Neural progenitor cell (in vitro differentiated cells): Measurements from ENCODE around the gene ZNF511. TPM values are rescaled to one million over a fixed set of nuclear protein-coding genes. Genes with fewer than 3 reads are reported as not detected.

Experiments used
- DNase-seq: peaks from one replicate; pipeline ENCODE4 v3.0.0-alpha.2; 2016; ENCODE audit warnings: low spot score
- H2AFZ ChIP-seq: fragments of 200-600 bp; sonication (generic); replicated peaks from 2 replicates; pipeline ENCODE4 v1.6.1; 2016; ENCODE audit warnings: antibody characterized with exemption
- H3F3A ChIP-seq: fragments of 200-600 bp; sonication (generic); 2 replicates; pipeline ENCODE4 v1.6.1; 2016; ENCODE audit warnings: antibody characterized with exemption, low read depth
- H3K27ac ChIP-seq: fragments of 200-600 bp; sonication (generic); 2 replicates; pipeline ENCODE4 v1.5.1; 2016; ENCODE audit warnings: mild to moderate bottlenecking
- H3K27me3 ChIP-seq: fragments of 200-600 bp; sonication (generic); 2 replicates; pipeline ENCODE4 v1.6.1; 2016; ENCODE audit warnings: mild to moderate bottlenecking, moderate library complexity
- H3K36me3 ChIP-seq: fragments of 200-600 bp; sonication (generic); 2 replicates; pipeline ENCODE4 v1.5.1; 2016
- H3K4me1 ChIP-seq: fragments of 200-600 bp; sonication (generic); 2 replicates; pipeline ENCODE4 v1.6.1; 2016; ENCODE audit warnings: mixed run types
- H3K4me2 ChIP-seq: fragments of 200-600 bp; sonication (generic); 2 replicates; pipeline ENCODE4 v1.6.1; 2016
- H3K4me3 ChIP-seq: fragments of 200-600 bp; sonication (generic); 2 replicates; pipeline ENCODE4 v1.5.1; 2016
- H3K79me2 ChIP-seq: fragments of 200-600 bp; sonication (generic); 2 replicates; pipeline ENCODE4 v1.6.1; 2016; ENCODE audit warnings: low read depth
- H3K9ac ChIP-seq: fragments of 200-600 bp; sonication (generic); 2 replicates; pipeline ENCODE4 v1.6.1; 2016
- H3K9me3 ChIP-seq: fragments of 200-600 bp; sonication (generic); 2 replicates; pipeline ENCODE4 v1.5.1; 2016; ENCODE audit warnings: low read depth
- H4K20me1 ChIP-seq: fragments of 200-600 bp; sonication (generic); 2 replicates; pipeline ENCODE4 v1.6.1; 2016; ENCODE audit warnings: low read depth
- H3K27ac Mint-ChIP-seq: 3 replicates; pipeline ENCODE4 v1.8.0; 2021; ENCODE audit warnings: mixed read lengths
- H3K27me3 Mint-ChIP-seq: 2 replicates; pipeline ENCODE4 v1.8.0; 2022; ENCODE audit warnings: low read depth, mild to moderate bottlenecking, inconsistent platforms, moderate library complexity, mixed read lengths; ENCODE audit not compliant: insufficient read depth
- H3K36me3 Mint-ChIP-seq: 3 replicates; pipeline ENCODE4 v1.8.0; 2021; ENCODE audit warnings: mixed read lengths
- H3K4me1 Mint-ChIP-seq: 3 replicates; pipeline ENCODE4 v1.8.0; 2021; ENCODE audit warnings: mixed read lengths
- H3K4me3 Mint-ChIP-seq: 3 replicates; pipeline ENCODE4 v1.8.0; 2021; ENCODE audit warnings: mild to moderate bottlenecking, moderate library complexity, mixed read lengths
- H3K9me3 Mint-ChIP-seq: 3 replicates; pipeline ENCODE4 v1.8.0; 2020; ENCODE audit warnings: mixed read lengths
- CTCF ChIP-seq: fragments of 200-600 bp; sonication (generic); IDR thresholded peaks from 2 replicates; pipeline ENCODE4 v1.5.1; 2017; ENCODE audit warnings: antibody characterized with exemption, mild to moderate bottlenecking
- EZH2 ChIP-seq: fragments of 200-600 bp; sonication (generic); IDR thresholded peaks from 2 replicates; pipeline ENCODE4 v1.6.1; 2017; ENCODE audit warnings: antibody characterized with exemption, mild to moderate bottlenecking, moderate library complexity
- EZH2phosphoT487 ChIP-seq: fragments of 200-600 bp; sonication (generic); IDR thresholded peaks from 2 replicates; pipeline ENCODE4 v1.6.1; 2017; ENCODE audit warnings: antibody characterized with exemption
- total RNA-seq: library from RNA; depleted of rRNA; stranded (reverse); fragments of >200 nt; gene quantifications from 2 replicates; pipeline ENCODE4 v1.2.3, GENCODE V29; 2015; ENCODE audit warnings: low replicate concordance

The ZNF511 gene
- total RNA-seq, 1 donor from 2014 or later = 44.4 TPM

- Mint-ChIP-seq H3K9me3 (peaks cover 12% of the 10 kb centered on the region), H3K27me3 (peaks cover 15% of the 10 kb centered on the region), H3K36me3 (peaks cover 1% of the 10 kb centered on the region), H3K4me3 (no peak overlapping the region), H3K4me1 (no peaks in the 10 kb centered on the region), H3K27ac (no peak overlapping the region)
- no peak for TF ChIP-seq CTCF
- Histone ChIP-seq H3K27ac (no peak overlapping the region), H3K4me1 (peaks cover 5% of the 10 kb centered on the region), H3K79me2 (no peaks in the 10 kb centered on the region), H3K27me3 (peaks cover 34% of the 10 kb centered on the region), H3K4me3 (no peak overlapping the region), H2AFZ (no peak overlapping the region), H3K9ac (no peak overlapping the region), H3K36me3 (no peaks in the 10 kb centered on the region), H4K20me1 (no peaks in the 10 kb centered on the region), H3K9me3 (no peaks in the 10 kb centered on the region), H3F3A (no peaks in the 10 kb centered on the region), H3K4me2 (no peak overlapping the region)
- no peak for DNase-seq
Observed at GRCh38 chr10:133342942-133343341, 34.2 kb downstream of the ZNF511 start.

- Histone ChIP-seq H3K4me2 (no peak overlapping the region), H2AFZ (no peak overlapping the region)
- no peak overlapping the region for H3K27ac Mint-ChIP-seq
Observed at GRCh38 chr10:133343558-133343957, 34.8 kb downstream of the ZNF511 start.

DNA sequence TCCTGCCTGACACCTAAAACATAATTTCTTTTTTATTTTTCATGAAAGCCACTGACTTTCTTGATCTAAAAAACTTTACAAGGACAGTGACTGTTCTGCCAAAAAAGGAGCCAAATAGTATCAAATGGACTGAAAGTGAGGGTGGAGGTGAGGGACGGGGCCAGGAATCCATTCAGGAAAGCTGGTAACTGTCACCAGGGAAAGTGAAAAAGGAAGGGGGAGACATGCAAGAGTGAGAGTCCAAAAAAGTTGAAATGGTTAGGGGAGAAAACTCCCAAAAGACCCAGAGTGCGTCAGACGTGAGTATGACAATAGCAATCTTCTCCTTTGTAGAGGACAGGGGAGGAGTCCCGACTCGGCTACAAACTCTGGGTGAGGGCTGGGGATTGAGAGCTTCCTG, 35.5 kb downstream of the ZNF511 start:
- peaks cover 1% of the 10 kb centered on the region for H3K36me3 Mint-ChIP-seq
- Histone ChIP-seq H3K4me1 (peaks cover 5% of the 10 kb centered on the region), H3K9ac (no peak overlapping the region), H2AFZ (no peak overlapping the region), H4K20me1 (no peaks in the 10 kb centered on the region), H3K9me3 (no peaks in the 10 kb centered on the region), H3K27me3 (peaks cover 23% of the 10 kb centered on the region), H3K79me2 (no peaks in the 10 kb centered on the region), H3K36me3 (no peaks in the 10 kb centered on the region), H3K4me2 (no peak overlapping the region), H3F3A (no peaks in the 10 kb centered on the region), H3K27ac (no peak overlapping the region), H3K4me3 (no peak overlapping the region)
- peaks cover 2% of the 10 kb centered on the region for H3K4me1 Mint-ChIP-seq
- peaks cover 14% of the 10 kb centered on the region for H3K9me3 Mint-ChIP-seq
- no peak for DNase-seq
- H3K27ac Mint-ChIP-seq = no peak overlapping the region
- no peak for TF ChIP-seq CTCF
- TF ChIP-seq EZH2 = no peak
- TF ChIP-seq EZH2phosphoT487 = no peak
- peaks cover 18% of the 10 kb centered on the region for H3K27me3 Mint-ChIP-seq
- no peak overlapping the region for H3K4me3 Mint-ChIP-seq

More at GRCh38 chr10:133343558-133343957, 34.8 kb downstream of the ZNF511 start:
- Mint-ChIP-seq H3K9me3 (peaks cover 12% of the 10 kb centered on the region), H3K36me3 (peaks cover 1% of the 10 kb centered on the region), H3K4me3 (no peak overlapping the region), H3K4me1 (no peaks in the 10 kb centered on the region), H3K27me3 (peaks cover 15% of the 10 kb centered on the region)
- H3K9me3 ChIP-seq = no peaks in the 10 kb centered on the region
- H3K4me3 ChIP-seq = no peak overlapping the region
- no peaks in the 10 kb centered on the region for H3K36me3 ChIP-seq
- peaks cover 5% of the 10 kb centered on the region for H3K4me1 ChIP-seq
- TF ChIP-seq EZH2 (no peak), CTCF (no peak), EZH2phosphoT487 (no peak)
- no peaks in the 10 kb centered on the region for H4K20me1 ChIP-seq
- no peak overlapping the region for H3K9ac ChIP-seq
- H3F3A ChIP-seq = no peaks in the 10 kb centered on the region
- no peaks in the 10 kb centered on the region for H3K79me2 ChIP-seq
- H3K27ac ChIP-seq = no peak overlapping the region
- DNase-seq = no peak
- peaks cover 29% of the 10 kb centered on the region for H3K27me3 ChIP-seq
